Stimulated activated CD4-positive, alpha-beta T cell treated with anti-CD3 and anti-CD28 coated beads, Interleukin-2, amount 100 ng/mL, for 48 hours (primary cell): ENCODE measurements around the gene TAS2R43.
"Not testable (repeated sequence)": the region's sequence is repeated elsewhere in the genome, so short reads cannot be mapped to it uniquely, and the experiment has no call there.

Source experiments
- DNase-seq, 2 donors: peaks; one replicate each; pipeline ENCODE4 v3.0.0-alpha.2; 2020

Gene TAS2R43, protein sequence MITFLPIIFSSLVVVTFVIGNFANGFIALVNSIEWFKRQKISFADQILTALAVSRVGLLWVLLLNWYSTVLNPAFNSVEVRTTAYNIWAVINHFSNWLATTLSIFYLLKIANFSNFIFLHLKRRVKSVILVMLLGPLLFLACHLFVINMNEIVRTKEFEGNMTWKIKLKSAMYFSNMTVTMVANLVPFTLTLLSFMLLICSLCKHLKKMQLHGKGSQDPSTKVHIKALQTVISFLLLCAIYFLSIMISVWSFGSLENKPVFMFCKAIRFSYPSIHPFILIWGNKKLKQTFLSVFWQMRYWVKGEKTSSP

DNA sequence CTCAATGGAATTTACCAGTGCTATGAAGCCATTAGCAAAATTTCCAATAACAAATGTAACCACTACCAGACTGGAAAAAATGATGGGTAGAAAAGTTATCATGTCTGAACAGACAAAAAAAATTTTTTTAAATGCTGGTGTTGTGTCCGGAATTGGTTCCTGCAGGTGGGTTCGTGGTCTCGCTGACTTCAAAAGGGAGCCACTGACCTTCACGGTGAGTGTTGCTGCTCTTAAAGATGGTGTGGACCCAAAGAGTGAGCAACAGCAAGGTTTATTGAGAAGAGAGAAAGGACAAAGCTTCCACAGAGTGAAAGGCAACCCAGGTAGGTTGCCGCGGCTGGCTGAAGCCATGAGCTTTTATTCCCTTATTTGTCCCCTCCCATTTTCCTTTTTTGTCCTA lies at the start of gene TAS2R43:
Gene TAS2R43 (minus strand): TSS at position 186 of the 400 bp plus-strand sequence. CDS start 84 bp downstream, at position 102.
- no peak for DNase-seq

DNA sequence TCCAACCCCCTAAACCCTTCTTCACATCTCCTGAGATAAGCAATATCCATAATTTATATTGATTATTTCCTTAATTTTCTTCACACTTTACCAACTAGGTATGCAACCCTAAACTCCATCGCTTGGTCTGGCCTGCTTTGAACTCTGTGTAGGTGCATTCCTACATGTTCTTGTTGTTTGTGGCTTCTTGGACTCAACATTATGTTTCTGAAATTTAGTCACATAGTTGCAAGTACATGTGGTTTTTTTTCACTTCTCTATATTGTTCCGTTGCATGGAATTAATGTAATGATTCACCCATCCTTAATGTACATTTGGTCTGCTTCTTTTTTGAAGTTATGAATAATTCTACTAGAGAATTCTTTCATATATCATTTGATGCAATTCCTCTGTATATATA lies 44.0 kb upstream of the TAS2R43 start:
- no peak for DNase-seq

DNA sequence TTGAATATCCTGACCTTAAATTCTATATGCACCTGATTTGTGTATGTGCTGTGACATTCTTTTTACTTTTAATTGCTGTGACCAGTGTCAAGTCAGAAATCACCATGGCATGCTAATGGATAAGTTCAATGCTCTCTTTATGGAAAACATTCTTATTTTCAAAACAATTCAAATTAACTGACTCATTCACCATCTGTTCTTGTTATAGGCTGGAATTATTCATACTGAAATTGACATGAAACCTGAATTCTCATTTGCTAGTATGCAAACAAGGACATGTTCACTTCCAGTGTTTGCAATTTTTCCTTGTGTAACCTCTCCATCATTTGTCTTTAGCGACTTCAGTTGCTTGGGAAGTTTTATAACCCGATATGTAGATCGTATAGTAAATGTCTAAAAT lies 42.2 kb upstream of the TAS2R43 start, which contains the start of gene TAS2R30:
Gene TAS2R30 (minus strand): TSS at position 340 of the 400 bp plus-strand sequence. CDS start 400 bp downstream, outside the sequence.
- no peak for DNase-seq

DNA sequence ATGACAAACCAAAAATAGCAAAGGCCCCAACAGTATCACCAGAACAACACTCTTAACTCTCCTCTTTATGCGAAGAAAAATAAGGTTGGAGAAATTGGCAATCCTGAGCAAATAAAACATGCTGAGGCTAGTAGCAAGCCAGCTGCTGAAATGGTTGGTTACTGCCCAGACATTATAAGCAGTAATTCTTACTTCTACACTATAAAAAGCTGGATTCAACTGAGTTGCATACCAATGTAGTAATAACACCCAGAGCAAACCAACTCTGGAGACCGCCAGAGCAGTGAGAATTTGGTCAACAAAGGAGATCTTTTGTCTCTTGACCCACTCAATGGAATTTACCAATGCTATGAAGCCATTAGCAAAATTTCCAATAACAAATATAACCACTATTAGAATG lies 41.7 kb upstream of the TAS2R43 start:
- no peak for DNase-seq

DNA sequence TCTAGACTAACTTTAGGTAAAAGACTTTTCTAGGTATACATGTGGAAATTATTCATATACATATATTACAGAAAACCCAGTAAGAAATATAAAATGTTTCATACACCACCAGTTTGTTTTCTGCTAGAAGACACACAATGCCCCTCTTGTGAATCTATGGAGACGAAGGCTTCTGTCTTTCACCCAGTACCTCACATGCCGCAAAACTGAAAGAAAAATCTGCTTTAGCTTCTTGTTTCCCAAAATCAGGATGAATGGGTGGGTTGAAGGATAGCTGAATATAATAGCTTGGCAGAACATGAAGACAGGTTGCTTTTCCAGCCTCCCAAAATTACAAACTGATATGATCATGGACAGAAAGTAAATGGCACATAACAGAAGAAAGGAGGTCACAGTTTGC lies 41.0 kb upstream of the TAS2R43 start:
- no peak for DNase-seq

DNA sequence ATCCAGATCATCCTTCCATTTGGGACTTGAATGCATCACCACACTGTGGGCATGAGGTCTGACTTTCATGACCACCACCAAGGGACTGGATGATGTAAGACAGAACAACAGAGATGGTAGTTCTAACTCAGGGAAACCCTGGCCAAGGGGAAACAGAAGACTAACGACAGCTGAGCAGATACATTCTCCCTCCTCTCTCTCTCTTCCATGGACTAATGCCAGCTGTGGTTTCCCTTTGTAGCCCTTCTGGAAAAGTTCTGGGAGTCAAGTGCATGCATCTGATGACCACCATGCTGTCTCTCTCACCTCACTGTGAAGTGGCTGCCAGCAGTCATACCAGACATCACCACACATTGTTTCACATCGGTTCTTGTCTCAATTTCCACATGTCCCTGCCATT lies 38.9 kb upstream of the TAS2R43 start:
- DNase-seq: no peak

DNA sequence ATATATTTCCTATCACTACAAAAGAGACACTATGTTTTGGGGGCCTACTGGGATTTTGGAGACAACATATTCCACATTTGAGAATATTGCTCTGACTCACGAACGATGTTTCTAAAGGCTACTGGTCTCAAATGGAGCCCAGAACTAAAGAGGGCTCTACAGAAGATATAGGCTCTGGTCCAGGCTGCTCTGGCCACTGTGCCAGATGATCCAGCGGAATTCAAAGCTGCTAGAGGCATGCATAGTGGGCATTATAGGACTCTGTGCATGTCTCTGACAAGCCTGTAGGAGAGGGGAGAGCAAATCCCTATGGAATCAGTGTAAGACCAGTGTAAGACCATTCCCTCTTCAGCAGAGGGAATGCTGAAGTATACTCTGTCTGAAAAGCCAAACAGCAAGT lies 38.3 kb upstream of the TAS2R43 start:
- DNase-seq: no peak

DNA sequence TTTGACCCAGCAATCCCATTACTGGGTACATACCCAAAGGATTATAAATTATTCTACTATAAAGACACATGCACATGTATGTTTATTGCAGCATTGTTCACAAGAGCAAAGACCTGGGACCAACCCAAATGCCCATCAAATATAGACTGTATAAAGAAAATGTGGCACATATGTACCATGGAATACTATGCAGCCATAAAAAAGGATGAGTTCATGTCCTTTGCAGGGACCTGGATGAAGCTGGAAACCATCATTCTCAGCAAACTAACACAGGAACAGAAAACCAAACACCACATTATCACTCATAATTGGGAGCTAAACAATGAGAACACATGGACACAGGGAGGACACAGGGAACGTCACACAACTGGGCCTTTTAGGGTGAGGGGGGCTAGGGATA lies 22.0 kb upstream of the TAS2R43 start:
- DNase-seq: not testable (repeated sequence)

DNA sequence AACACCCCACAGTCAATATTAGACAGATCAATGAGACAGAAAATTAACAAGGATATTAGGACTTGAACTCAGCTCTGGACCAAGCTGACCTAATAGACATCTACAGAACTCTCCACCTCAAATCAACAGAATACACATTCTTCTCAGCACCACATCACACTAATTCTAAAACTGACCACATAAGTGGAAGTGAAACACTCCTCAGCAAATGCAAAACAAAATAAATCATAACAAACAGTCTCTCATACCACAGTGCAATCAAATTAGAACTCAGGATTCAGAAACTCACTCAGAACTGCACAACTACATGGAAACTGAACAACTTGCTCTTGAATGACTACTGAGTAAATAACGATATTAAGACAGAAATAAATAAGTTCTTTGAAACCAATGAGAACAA lies 19.1 kb upstream of the TAS2R43 start:
- not testable (repeated sequence) for DNase-seq

DNA sequence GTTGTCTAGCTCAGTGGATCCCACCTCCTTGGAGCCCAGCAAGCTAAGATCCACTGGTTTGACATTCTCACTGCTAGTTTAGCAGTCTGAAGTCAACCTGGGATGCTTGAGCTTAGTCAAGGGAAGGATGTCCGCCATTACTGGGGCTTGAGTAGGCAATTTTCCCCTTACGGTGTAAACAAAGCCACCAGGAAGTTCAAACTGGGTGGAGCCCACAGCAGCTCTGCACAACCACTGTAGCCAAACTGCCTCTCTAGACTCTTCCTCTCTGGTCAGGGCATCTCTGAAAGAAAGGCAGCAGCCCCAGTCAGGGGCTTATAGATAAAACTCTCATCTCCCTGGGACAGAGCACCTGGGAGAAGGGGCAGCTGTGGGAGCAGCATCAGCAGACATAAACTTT lies 16.7 kb upstream of the TAS2R43 start:
- no peak for DNase-seq

DNA sequence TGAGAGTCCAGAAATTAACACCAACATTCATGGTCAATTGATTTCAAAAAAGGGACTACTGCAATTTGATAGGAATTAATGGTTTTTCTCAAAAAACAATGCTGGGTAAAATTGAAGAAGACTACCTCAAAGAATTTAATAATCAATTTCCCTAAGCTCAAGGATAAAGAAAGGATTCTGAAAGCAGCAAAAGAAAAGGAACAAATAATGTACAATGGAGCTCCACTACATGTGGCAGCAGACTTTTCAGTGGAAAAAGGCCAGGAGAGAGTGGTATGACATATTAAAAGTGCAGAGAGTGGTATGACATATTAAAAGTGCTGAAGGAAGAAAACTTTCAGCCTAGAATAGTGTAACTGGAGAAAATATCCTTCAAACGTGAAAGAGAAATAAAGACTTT lies 15.6 kb upstream of the TAS2R43 start:
- no peak for DNase-seq

DNA sequence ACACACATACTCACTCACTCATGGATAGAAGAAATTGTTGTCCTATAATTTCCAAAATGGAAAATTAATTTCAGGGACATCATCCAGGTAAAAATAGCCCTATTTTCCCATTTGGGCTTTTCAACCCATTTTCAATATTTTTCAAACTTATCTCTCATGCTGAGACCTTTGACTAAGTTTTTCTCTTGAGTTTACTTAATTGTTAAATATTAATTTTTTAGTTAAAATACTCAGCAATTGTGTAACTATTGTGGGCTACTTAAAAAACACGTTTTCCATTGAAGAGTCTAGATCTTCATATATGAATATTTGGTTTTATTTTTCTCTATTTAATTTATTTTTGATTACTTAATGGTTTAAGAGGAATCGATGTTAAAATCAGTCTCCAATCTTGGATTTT lies 14.2 kb upstream of the TAS2R43 start:
- DNase-seq: no peak

DNA sequence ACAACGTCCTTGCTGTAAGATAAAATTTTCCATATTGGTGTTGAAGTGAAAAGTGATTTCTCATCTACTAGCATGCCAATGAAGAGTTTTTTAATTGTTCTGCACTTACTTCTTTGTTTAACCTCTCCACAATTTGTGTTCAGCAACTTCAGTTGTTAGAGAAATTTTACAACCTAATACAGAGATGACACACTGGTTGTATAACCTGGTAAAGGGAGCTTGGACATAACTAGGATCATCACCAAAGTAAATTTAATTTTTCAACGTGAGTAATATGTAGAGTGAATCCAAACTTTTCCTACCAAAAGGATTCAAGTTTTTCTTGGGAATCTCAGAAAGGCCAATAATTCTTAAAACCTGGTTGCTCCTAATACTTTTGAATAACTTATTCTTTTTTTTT lies 13.4 kb upstream of the TAS2R43 start:
- no peak for DNase-seq

DNA sequence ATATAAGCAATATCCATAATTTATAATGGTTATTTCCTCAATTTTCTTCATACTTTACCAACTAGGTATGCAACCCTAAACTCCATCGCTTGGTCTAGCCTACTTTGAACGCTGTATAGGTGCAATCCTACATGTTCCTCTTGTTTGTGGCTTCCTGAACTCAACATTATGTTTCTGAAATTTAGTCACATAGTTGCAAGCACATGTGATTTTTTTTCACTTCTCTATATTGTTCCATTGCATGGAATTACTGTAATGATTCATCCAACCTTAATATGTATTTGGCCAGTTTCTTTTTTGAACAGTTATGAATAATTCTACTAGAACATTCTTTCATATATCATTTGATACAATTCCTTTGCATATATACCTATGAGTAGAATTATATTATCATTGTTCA lies 2.8 kb upstream of the TAS2R43 start:
- DNase-seq: not testable (repeated sequence)

DNA sequence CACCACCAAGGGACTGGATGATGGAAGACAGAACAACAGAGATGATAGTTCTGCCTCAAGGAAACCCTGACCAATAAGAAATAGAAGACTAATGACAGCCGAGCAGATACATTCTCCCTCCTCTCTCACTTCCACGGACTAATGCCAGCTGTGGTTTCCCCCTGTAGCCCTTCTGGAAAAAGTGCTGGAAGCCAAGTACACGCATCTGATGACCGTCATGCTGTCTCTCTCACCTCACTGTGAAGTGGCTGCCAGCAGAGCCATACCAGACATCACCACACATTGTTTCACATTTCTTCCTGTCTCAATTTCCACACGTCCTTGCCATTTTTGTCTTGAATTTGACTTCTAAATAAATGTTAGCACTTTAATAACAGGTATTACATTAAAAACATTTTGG lies 2.9 kb downstream of the TAS2R43 start:
- DNase-seq: no peak

DNA sequence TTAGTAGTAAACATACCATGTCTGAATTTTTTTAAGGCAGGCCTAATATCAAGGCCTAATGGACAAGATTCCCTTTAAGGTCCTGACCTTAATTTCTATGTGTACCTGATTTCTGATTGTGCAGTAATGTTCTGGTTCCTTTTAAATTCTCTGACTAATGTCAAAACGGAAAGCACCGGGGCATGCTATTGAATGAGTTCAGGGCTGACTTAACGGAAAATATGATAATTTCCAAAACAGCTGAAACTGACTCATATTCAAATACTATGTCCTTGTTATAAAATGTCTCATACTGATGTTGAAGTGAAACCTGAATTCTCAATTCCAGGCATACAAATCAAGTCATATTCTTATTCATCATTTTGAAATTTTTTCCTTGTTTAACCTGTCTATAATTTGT lies 6.7 kb downstream of the TAS2R43 start:
- no peak for DNase-seq

DNA sequence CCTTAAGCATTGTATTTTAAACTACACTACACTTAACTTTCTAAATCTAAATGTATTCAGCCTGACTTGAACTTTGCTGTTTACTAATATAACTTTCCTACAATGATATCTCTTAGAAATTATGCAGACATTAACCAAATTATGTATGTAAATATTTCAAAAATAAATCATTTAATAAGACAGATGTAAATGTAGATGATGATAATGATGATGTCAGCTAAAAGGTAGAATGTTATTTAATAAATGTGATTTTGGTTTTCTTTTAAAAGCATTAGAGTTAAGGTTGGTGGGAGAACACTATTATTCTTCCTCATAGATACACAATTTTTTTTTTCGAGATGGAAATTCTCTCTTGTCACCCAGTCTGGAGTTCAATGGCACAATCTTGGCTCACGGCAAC lies 10.1 kb downstream of the TAS2R43 start:
- DNase-seq: no peak

DNA sequence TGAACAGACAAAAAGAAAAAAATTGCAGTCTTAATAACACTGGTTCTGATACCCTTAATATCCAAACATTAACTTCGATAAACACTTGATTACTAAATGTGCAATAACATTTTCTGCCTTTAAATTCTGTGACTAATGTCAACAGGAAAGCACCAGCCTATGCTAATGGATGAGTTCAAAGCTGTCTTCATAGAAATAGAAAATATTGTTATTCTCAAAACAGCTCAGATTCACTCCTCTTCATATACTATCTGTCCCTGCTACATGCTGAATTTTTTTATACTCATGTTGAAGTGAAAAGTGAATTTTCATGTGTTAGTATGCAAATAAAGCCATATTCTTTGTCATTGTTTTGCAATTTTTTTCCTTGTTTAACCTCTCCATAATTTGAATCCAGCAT lies 13.9 kb downstream of the TAS2R43 start:
- no peak for DNase-seq

DNA sequence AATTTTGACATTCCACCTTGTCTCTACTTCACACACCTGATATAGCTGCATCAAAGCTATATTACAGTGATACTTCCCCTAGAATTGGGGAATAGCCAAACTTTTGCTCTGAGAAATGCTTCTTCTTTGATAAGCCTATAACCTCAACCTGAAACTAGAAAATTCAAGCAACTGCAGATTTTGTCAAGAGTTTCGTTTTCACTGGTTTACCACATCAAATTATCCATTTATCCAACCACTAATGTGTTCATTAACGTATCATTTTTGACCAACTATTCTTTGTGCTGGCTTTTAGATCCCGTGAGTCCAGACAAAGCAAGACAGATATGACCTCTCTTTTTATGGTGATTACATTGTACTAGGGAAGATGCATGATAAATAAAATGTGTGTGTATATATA lies 16.5 kb downstream of the TAS2R43 start:
- no peak for DNase-seq

DNA sequence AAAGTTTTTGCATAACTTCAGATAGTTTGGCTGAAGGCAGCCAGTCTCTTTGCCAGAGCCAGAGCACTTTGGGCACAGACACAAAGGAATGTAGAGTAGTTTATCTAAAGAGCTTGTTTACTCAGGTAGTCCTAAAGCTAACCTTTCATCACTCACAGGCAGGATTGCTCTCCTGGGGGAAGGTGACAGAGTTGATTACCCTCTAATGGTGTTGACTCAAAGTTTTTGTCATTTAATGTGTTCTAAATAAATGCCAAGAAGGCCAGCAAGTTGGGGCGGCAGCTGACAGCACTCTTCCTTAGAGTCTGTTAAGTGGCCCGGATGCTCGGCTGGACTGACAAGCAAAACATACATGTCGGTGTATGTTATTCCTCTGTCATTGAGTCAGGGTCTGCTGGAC lies 20.7 kb downstream of the TAS2R43 start:
- DNase-seq: no peak

DNA sequence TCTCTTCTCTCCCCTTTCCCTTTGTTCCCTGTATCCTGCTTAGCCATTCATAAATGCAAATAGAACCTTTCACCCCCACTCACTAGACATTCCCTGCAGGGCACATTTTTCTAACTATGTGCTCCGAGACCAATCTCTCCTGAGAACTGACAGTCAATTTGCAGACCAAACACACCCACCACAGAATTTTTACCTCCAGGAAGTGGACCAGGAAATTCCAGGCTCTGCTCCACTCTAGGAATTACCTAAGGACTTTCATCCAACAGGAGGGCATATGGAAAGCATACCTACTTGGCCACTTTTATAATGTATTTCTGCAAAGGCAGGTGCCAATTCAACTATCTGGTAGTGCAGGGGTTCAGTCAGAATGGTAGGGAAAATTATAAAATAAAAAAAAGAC lies 21.1 kb downstream of the TAS2R43 start:
- DNase-seq: no peak

DNA sequence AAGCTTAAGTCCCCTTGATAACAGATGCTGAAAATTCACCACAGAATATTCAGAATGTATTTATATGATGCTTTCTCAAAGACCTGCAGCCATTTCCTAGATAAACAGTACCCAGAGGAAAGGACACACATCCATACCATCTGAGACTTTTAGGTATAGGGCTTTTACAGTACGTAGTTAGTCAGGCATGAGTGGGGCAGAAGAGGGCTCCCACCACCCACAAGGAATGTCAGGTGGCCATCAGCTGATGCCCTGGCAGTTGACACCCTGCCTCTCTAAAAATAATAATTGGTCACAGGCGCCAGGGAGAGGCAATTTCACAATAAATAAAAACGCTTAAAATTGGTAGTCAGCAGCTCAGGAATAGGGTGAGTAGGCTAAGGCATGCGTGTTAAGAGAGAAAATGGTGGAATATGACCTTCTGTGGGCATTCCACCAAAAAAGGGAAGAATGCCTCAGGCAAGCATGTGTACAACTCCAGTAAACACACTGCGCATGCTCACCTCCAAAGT lies 22.2 kb downstream of the TAS2R43 start:
- no peak for DNase-seq

DNA sequence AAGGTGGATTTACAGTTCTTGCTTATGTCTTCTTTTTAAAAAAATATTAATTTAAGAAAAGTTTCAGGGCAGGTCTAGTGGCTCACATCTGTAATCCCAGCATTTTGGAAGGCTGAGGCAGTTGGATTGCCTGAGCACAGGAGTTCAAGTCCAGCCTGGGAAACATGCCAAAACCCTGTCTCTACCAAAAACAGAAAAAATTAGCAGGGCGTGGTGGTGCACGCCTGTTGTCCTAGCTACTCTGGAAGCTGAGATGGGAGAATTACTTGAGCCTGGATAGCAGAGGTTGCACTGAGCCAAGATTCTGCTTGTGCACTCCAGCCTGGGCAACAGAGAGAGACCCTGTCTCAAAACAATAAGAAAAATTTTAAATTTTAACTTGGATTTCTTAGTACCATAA lies 24.6 kb downstream of the TAS2R43 start:
- no peak for DNase-seq

DNA sequence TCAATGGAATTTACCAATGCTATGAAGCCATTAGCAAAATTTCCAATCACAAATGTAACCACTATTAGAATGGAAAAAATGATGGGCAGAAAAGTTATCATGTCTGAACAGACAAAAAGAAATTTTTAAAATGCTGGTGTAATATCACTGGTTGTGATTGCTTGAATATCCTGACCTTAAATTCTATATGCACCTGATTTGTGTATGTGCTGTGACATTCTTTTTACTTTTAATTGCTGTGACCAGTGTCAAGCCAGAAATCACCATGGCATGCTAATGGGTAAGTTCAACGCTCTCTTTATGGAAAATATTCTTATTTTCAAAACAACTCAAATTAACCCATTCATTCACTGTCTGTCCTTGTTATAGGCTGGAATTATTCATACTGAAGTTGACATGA lies 29.9 kb downstream of the TAS2R43 start, which contains the start of gene TAS2R46:
Gene TAS2R46 (minus strand): TSS at position 101 of the 400 bp plus-strand sequence. CDS start 0 bp downstream, at position 101.
- not testable (repeated sequence) for DNase-seq

DNA sequence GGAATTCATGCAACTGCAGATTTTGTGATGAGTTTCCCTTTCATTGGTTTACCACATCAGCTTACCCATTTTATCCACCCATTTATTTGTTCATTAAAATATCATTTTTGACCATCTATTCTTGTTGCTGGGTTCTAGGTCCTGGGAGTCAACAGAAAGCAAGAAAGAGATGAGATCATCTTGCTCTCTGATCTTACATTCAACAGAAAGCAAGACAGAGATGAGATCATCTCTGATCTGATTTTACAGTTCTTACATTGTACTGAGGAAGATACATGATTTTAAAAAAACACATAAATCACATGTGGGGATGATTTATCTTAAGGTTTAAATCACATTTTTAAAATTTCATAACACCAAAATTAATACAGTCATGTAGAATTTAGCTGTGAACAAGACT lies 32.3 kb downstream of the TAS2R43 start:
- DNase-seq: no peak
